ENCODE measurements around the gene SPNS3.

Gene SPNS3

GRCh38 chr17:4527134-4527533 is 93.4 kb downstream of the SPNS3 start:
- DNase-seq (ENCODE audit: low spot score): no peak

GRCh38 chr17:4527566-4528125 is 93.9 kb downstream of the SPNS3 start:
- no peak for DNase-seq (ENCODE audit: low spot score)

DNA sequence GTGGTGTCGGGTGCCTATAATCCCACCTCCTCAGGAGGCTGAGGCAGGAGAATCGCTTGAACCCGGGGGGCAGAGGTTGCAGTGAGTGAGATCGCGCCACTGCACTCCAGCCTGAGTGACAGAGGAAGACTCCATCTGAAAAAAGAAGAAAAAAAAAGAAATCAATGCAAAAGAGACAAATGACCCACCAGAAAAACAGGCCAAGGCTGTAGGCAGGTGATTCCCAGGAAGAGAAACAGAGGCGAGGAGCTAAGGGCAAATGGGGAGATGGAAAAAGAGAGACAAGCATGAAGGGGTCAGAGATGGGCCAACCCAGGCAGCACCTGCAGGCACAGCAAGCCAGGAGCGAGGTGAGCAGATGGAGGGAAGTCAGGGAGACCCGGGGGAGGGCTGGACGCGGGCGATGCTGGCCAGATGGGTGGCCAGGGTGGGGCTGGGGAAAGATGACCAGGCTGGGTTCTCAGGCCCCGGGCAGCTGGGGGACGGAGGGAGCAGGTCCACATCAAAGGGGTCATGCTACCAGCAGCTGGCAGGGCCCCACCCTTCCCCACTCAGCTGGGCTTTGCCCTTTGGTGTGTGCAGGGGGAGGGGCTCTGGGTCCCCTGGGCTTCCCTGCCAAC is 95.9 kb downstream of the SPNS3 start:
- DNase-seq (ENCODE audit: low spot score): no peak

DNA sequence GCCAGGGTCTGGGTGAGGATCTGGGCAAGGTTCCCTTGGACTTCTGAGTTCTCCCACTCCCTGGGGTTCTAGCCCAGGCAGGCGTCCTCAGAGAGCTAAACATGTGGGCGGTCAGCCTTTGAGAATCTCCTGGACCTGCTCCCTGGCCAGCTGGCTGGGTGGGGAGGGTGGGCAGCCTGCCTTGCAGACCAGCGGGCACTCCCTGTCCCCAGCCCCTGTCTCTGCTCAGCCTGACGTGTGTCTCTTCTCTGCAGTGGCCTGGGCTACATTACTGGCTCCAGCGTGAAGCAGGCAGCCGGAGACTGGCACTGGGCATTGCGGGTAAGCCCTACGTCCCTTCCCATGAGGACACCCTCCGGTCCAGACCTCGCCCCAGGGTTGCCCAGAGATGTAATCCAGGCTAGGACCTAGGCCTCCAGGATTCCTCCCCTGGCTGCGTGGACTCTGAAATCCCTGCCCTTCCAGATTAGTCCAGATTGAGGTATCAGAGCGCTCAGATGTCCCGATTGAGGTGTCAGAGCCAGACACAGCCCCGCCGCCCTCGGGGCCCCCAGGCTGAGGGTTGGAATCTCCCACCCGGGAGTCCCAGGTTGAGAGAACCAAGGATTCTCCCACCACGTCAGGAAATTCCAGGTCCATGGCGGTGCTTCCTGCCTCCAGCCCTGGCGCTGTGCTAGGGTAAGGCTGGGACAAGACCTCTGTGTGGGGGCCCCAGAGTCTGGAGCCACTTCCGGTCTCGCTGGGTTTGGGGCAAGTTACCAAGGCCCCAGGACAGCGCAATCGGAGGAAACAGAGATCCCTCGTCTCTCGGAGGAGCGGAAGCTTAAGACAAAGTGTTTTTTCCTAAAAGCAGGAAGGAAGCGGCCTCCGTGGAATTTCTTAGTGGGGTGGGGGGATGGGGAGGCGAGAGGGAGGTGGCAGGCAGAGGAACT is 97.3 kb downstream of the SPNS3 start:
- DNase-seq (ENCODE audit: low spot score): no peak

GRCh38 chr17:4531988-4532736 is 98.4 kb downstream of the SPNS3 start:
- DNase-seq (ENCODE audit: low spot score): no peak

DNA sequence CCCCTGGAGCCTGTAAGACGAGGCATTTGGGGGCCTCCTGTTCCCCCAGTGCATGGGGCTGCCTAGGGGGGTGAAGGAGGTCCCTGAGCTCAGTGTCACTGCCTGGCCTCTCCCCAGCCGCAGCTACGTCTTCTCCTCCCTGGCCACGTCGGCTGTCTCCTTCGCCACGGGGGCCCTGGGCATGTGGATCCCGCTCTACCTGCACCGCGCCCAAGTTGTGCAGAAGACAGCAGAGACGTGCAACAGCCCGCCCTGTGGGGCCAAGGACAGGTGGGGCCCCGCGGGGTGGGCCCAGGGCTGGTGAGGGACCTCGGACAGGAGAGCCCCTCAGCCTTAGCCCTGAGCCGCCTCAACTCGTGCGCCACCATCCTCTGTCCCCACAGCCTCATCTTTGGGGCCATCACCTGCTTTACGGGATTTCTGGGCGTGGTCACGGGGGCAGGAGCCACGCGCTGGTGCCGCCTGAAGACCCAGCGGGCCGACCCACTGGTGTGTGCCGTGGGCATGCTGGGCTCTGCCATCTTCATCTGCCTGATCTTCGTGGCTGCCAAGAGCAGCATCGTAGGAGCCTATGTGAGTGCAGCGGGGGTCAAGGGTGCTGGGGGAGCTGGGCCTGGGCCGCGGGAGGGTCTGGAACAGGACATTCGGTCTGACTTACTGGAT is 99.3 kb downstream of the SPNS3 start:
- no peak for DNase-seq (ENCODE audit: low spot score)

DNA sequence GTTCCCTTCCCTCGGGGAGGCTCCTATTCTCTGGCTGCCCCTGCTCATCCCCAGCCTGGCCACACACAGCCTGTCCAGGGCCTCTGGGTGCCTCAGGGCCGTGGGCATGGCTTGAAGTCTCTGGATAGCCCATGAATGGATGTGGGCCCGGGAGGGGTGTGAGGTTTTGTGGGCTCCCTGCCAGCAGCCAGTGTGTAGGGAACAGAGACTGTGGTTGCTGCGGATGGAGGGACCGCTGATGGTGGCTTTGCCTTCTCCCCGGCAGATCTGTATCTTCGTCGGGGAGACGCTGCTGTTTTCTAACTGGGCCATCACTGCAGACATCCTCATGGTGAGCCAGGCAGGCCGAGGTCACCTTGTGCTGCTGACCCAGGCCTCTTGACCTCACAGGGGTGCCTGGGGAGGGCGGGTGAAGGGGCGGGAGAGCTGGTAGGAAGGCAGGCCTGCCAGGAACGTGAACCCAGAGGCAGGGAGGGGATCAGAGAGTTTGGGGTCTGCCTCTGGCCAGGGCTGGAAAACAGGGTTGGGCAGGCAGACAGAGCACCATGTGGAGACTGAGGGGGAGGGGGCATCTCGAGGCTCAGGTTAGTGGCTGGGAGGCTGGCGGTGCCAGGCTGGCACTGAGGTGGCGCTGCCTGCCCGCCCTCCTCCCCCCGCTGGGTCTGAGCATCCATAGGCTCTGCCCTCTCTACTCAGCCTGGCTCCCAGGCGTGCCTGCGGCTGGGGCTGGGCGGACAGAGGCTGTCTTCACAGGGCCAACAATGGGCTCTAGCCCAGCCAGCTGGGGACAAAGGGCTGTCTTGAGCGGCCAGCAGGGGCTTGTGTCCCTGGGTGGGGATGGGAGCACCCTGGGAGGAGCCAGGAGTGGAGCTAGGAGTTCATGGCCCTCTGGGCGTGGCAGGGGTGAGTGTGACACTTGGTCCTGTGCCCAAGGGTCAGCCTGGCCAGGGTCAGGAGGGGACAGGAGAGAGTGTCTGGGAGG is 100.1 kb downstream of the SPNS3 start:
- DNase-seq (ENCODE audit: low spot score): no peak

DNA sequence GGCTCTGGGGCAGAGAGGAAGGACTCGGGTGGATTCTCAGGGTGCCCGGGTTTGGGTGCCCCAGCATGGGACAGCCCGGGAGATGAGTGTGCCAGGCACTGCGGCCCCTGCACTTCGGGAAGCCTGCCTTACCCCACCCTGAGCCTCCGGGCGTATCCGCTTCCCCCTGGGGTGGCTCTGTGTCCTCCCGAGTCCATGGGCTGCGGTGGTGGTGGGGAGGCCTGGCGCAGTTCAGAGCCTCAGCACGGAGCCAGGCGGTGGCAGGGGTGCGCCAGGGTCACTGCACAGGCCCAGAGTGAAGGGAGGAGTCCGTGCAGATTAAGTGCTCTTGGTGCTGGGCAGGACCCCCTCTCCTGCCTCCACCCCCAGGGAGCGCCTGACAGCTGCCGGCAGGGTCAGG is 100.8 kb downstream of the SPNS3 start:
- DNase-seq (ENCODE audit: low spot score): no peak

DNA sequence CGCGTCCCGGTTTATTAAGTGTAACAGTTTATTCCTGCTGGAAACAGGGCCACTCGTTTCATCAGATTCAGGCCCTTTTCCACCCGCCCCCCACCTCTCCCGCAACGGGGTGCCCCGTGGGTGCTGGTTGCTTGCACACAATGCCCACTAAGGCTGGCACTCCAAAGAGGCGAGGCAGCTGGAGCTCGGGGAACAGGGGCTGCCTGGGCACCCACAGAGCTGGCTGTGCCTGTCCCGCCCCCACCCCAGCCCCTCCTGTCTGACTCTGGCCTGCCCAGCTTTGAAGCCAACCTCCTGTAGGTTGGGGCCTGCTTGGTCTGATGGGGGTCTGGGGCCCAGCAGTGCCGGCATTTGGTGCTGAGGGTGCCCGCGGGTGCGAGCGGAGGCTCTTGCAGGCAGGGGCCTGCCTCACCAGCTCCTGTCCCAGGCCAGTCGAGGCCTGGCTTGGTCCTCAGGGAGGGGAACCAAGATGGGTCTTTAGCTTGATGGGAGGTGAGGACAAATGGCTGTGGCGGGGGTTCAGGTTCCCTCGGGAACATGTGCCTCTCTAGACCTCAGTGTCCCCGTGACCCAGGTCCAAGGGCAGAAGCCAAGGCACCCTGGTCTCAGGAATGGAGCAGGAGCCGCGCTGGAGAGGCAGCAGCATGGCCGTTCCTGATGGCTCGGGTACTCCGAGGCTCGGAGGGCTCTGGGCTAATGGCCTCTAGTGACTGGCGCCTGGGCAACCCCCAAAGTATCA is 101.4 kb downstream of the SPNS3 start:
- DNase-seq (ENCODE audit: low spot score): no peak

DNA sequence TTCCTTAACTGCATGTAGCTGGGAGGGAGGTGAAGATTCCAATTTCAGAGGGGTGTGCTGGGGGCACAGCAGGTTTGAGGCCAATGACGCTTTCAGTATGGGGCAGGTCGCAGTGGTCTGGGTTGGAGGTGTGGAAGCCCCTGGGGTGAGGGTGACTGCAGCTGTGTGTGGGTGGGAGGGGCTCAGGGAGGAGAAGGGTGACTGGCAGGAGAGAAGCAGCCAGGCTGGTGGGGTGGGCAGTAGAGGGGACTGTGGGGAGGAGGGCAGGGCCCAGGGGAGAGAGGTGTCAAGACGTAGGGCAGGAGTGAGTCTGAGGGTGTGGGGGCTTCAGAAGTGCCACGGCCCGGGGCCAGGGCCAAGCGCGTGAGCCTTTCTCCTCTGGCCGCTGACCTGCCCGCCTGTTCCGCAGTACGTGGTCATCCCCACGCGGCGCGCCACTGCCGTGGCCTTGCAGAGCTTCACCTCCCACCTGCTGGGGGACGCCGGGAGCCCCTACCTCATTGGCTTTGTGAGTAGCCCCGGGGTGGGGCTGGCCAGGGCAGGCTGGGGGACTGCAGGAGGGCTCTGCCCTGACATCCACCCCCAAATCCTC is 102.0 kb downstream of the SPNS3 start:
- DNase-seq (ENCODE audit: low spot score): no peak

GRCh38 chr17:4536259-4536741 is 102.6 kb downstream of the SPNS3 start:
- DNase-seq (ENCODE audit: low spot score): peak; percentile 63

- DNase-seq (ENCODE audit: low spot score): no peak
Observed at GRCh38 chr17:4536742-4537411, 103.1 kb downstream of the SPNS3 start.
